Keratinocyte (primary cell): ENCODE data around the gene RNPEPL1. TPM values are rescaled to one million over a fixed set of nuclear protein-coding genes. Genes with fewer than 3 reads are reported as not detected.

Experiments
- DNase-seq: peaks from one replicate; pipeline ENCODE4 v3.0.0-alpha.2; 2011; ENCODE audit warnings: low read depth, missing footprints, low spot score
- FAIRE-seq: peaks from 2 replicates; lab custom pipeline; 2011; peaks lifted over from hg19 to GRCh38; lab: Jason Lieb, UNC
- H2AFZ ChIP-seq: 2 replicates; pipeline ENCODE4 v1.6.0; 2012; ENCODE audit warnings: low read length, control low read depth, inconsistent platforms; ENCODE audit not compliant: control insufficient read depth
- H3K27ac ChIP-seq: 2 replicates; pipeline ENCODE4 v1.5.1; 2011; ENCODE audit warnings: low read length; ENCODE audit not compliant: control insufficient read depth, insufficient read depth
- H3K27me3 ChIP-seq: 3 replicates; pipeline ENCODE4 v1.6.0; 2011; ENCODE audit warnings: low read length; ENCODE audit not compliant: control insufficient read depth, insufficient read depth; ENCODE audit errors: extremely low read depth
- H3K36me3 ChIP-seq, 2 experiments: 2 replicates in 1 of 2; 3 replicates in 1 of 2; pipeline ENCODE4 v1.5.1; 2011; ENCODE audit warnings: low read length in 2 of 2, mild to moderate bottlenecking in 1 of 2; ENCODE audit not compliant: control insufficient read depth in 2 of 2, insufficient read depth in 2 of 2; ENCODE audit errors: extremely low read depth in 1 of 2
- H3K4me1 ChIP-seq: 3 replicates; pipeline ENCODE4 v1.5.1; 2011; ENCODE audit warnings: low read length; ENCODE audit not compliant: control insufficient read depth, insufficient read depth; ENCODE audit errors: extremely low read depth
- H3K4me2 ChIP-seq: 3 replicates; pipeline ENCODE4 v1.6.0; 2011; ENCODE audit warnings: low read depth, low read length; ENCODE audit not compliant: control insufficient read depth, insufficient read depth; ENCODE audit errors: extremely low read depth
- H3K4me3 ChIP-seq, 3 experiments: fragments of 200-600 bp in 1 of 3; sonication (generic) in 1 of 3; 2 replicates in 2 of 3; 3 replicates in 1 of 3; pipeline ENCODE4 v1.5.1; 2011 to 2016; ENCODE audit warnings: low read length in 3 of 3, mild to moderate bottlenecking in 3 of 3, control low read depth in 2 of 3, inconsistent platforms in 1 of 3, low read depth in 1 of 3, mixed read lengths in 1 of 3, mixed run types in 1 of 3, moderate library complexity in 1 of 3; ENCODE audit not compliant: control insufficient read depth in 2 of 3, insufficient read depth in 2 of 3; ENCODE audit errors: extremely low read depth in 1 of 3
- H3K79me2 ChIP-seq: 2 replicates; pipeline ENCODE4 v1.6.0; 2012; ENCODE audit warnings: low read length; ENCODE audit not compliant: control insufficient read depth, insufficient read depth
- H3K9ac ChIP-seq: 3 replicates; pipeline ENCODE4 v1.6.0; 2011; ENCODE audit warnings: low read length; ENCODE audit not compliant: control insufficient read depth, insufficient read depth; ENCODE audit errors: extremely low read depth
- H3K9me1 ChIP-seq: 3 replicates; pipeline ENCODE4 v1.6.0; 2011; ENCODE audit warnings: low read length; ENCODE audit not compliant: control insufficient read depth, insufficient read depth; ENCODE audit errors: extremely low read depth
- H3K9me3 ChIP-seq: 2 replicates; pipeline ENCODE4 v1.5.1; 2012; ENCODE audit warnings: low read depth, low read length; ENCODE audit not compliant: control insufficient read depth
- H4K20me1 ChIP-seq: 3 replicates; pipeline ENCODE4 v1.6.0; 2011; ENCODE audit warnings: low read length; ENCODE audit not compliant: control insufficient read depth, insufficient read depth; ENCODE audit errors: extremely low read depth
- EZH2 ChIP-seq: IDR thresholded peaks from one replicate; pipeline ENCODE4 v1.6.1; 2012; ENCODE audit warnings: inconsistent platforms, mild to moderate bottlenecking, low read length, moderate library complexity
- dilution Hi-C: fragments of 300-500 bp; cut with MboI; formaldehyde crosslinking; loops from one replicate; pipeline ENCODE4 v1.7.0; 2020; ENCODE audit warnings: low sequenced_read_pairs; ENCODE audit not compliant: extremely low pct_ligation_motif_present
- polyA plus RNA-seq, 5 experiments: library from polyadenylated mRNA; depleted of rRNA in 3 of 5; stranded (reverse) in 3 of 5; stranded (forward) in 1 of 5; unstranded in 1 of 5; fragments of >200 nt; gene quantifications; 1 replicate in 1 of 5; 2 replicates in 3 of 5; 3 replicates in 1 of 5; pipeline versions ENCODE4 v1.2.1 to v1.2.3, GENCODE V29; 2011 to 2012; ENCODE audit warnings: missing spikeins in 2 of 5, low read depth in 1 of 5, low replicate concordance in 1 of 5
- TF ChIP-seq, protein P1 (sequence below), 3 experiments: IDR thresholded peaks in 1 of 3; conservative IDR thresholded peaks in 1 of 3; optimal IDR thresholded peaks in 1 of 3; 2 replicates in 2 of 3; 3 replicates in 1 of 3; pipeline versions ENCODE3 to v1.5.1; 2011; ENCODE audit warnings: low read length in 3 of 3, mild to moderate bottlenecking in 3 of 3, moderate library complexity in 2 of 3, control low read depth in 1 of 3, inconsistent platforms in 1 of 3; ENCODE audit not compliant: insufficient read depth in 2 of 3; ENCODE audit errors: extremely low read depth in 1 of 3

RNPEPL1 gene
- polyA plus RNA-seq, 1 donor (not counting 4 experiments of a cell fraction or from before 2014, with no cell fraction given) = 3.7 TPM

DNA sequence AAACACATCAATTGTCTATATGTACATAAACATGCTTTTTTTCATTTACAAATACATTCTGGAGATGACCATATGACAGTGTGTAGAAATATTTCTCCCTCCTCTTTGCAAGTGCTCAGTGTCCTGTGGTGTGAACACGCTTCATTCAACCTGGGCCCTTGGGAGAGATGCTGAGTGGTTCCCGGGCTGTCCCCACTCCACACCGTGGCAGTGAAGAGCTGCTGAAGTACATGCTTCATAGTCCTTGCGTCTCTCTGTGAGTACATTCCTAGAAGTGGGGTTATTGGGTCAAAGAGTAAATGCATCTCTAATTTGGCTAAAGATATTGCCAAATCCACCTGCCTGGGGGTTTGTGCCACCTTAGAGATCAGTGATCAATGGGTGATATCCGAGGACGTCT, 50.5 kb downstream of the RNPEPL1 start:
- Histone ChIP-seq H2AFZ (no peak overlapping the region), H3K4me3 (no peak overlapping the region), H3K9me3 (no peaks in the 10 kb centered on the region), H3K4me1 (no peaks in the 10 kb centered on the region), H3K9me1 (no peaks in the 10 kb centered on the region), H3K27ac (no peak overlapping the region), H3K79me2 (no peaks in the 10 kb centered on the region), H3K9ac (no peak overlapping the region), H3K4me2 (no peak overlapping the region), H4K20me1 (no peaks in the 10 kb centered on the region), H3K27me3 (no peaks in the 10 kb centered on the region), H3K36me3 (no peaks in the 10 kb centered on the region)
- no peak for FAIRE-seq
- DNase-seq = no peak
- TF ChIP-seq EZH2 = no peak
- TF ChIP-seq, protein P1, sequence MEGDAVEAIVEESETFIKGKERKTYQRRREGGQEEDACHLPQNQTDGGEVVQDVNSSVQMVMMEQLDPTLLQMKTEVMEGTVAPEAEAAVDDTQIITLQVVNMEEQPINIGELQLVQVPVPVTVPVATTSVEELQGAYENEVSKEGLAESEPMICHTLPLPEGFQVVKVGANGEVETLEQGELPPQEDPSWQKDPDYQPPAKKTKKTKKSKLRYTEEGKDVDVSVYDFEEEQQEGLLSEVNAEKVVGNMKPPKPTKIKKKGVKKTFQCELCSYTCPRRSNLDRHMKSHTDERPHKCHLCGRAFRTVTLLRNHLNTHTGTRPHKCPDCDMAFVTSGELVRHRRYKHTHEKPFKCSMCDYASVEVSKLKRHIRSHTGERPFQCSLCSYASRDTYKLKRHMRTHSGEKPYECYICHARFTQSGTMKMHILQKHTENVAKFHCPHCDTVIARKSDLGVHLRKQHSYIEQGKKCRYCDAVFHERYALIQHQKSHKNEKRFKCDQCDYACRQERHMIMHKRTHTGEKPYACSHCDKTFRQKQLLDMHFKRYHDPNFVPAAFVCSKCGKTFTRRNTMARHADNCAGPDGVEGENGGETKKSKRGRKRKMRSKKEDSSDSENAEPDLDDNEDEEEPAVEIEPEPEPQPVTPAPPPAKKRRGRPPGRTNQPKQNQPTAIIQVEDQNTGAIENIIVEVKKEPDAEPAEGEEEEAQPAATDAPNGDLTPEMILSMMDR (optimal IDR thresholded peaks at IDR 0.05 in 1 of 3, IDR thresholded peaks at IDR 0.05 in 1 of 3, conservative IDR thresholded peaks at IDR 0.05 in 1 of 3; ENCODE audit: extremely low read depth in 1 of 3, insufficient read depth in 2 of 3, low read length in 3 of 3) = no peak
- dilution Hi-C loops = no loop called here

DNA sequence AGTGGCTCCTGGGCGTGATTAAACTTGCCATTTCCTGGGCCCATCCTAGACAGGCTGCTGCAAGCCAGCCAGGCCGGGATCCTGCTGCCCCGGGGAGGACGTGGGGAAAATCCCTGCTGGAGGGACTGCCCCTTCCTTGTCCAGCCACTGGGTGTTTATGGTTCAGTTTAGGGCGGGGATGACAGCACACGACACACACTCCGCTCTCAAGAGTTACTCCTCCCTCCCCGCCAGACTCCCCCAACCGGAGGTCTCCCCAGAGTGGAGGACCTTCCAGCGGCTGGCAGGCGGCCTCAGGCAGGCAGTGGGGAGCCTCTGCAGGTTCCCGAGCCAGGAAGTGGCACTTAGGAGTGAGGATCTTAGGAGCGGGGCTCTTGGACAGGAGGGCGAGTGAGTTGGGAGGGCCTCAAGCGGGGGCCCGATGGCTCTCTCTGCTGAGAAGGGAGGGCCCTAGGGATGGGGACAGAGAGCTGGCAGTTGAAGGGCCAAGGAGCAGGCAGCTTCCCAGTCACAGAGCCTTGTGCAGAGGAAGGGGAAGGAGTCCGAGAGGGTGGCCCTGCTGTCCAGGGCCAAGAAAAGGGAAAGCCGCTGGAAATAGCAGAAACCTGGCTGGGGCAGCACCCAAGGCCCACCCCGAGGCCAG, 51.3 kb downstream of the RNPEPL1 start:
- Histone ChIP-seq H3K27me3 (no peaks in the 10 kb centered on the region), H3K9me1 (no peaks in the 10 kb centered on the region), H3K9ac (no peak overlapping the region), H3K4me3 (no peak overlapping the region), H3K4me2 (peak overlapping the region; percentile 2), H3K36me3 (no peaks in the 10 kb centered on the region), H2AFZ (no peak overlapping the region), H4K20me1 (no peaks in the 10 kb centered on the region), H3K9me3 (no peaks in the 10 kb centered on the region), H3K79me2 (no peaks in the 10 kb centered on the region), H3K27ac (no peak overlapping the region), H3K4me1 (no peaks in the 10 kb centered on the region)
- dilution Hi-C loops = no loop called here
- DNase-seq (no peak), FAIRE-seq (no peak)
- TF ChIP-seq EZH2 = no peak
- TF ChIP-seq, protein P1 (optimal IDR thresholded peaks at IDR 0.05 in 1 of 3, IDR thresholded peaks at IDR 0.05 in 1 of 3, conservative IDR thresholded peaks at IDR 0.05 in 1 of 3; ENCODE audit: extremely low read depth in 1 of 3, insufficient read depth in 2 of 3, low read length in 3 of 3) = no peak
